ENCODE measurements around the gene OBP2A.

OBP2A gene

GRCh38 chr9:135586601-135587109 lies 40.7 kb downstream of the OBP2A start:
- CTCF ChIA-PET: no interaction called here
- no peak for TF ChIP-seq ZNF384 (IDR thresholded peaks at IDR 0.05)
- TF ChIP-seq NFRKB (IDR thresholded peaks at IDR 0.05): no peak
- no peak for TF ChIP-seq FOXA1 (IDR thresholded peaks at IDR 0.05)

GRCh38 chr9:135587658-135588057 lies 41.7 kb downstream of the OBP2A start:
- DNase-seq (ENCODE audit: extremely low spot score): no peak
- POLR2A ChIA-PET: no interaction called here
- TF ChIP-seq TARDBP (IDR thresholded peaks at IDR 0.05) (no peak), ARNT (IDR thresholded peaks at IDR 0.05) (no peak), FOXK2 (IDR thresholded peaks at IDR 0.05) (no peak), LEF1 (IDR thresholded peaks at IDR 0.05; ENCODE audit: borderline replicate concordance) (no peak), SP1 (IDR thresholded peaks at IDR 0.05) (no peak), BHLHE40 (IDR thresholded peaks at IDR 0.05; ENCODE audit: borderline replicate concordance) (no peak), FOXA1 (IDR thresholded peaks at IDR 0.05) (no peak), CTBP1 (IDR thresholded peaks at IDR 0.05; ENCODE audit: borderline replicate concordance) (no peak), PKNOX1 (IDR thresholded peaks at IDR 0.05) (no peak), ELF4 (IDR thresholded peaks at IDR 0.05) (no peak), HDGF (IDR thresholded peaks at IDR 0.05; ENCODE audit: borderline replicate concordance) (no peak), ZNF384 (IDR thresholded peaks at IDR 0.05) (no peak), L3MBTL2 (conservative IDR thresholded peaks at IDR 0.05) (no peak), NFRKB (IDR thresholded peaks at IDR 0.05) (no peak), FOXM1 (IDR thresholded peaks at IDR 0.05; ENCODE audit: borderline replicate concordance) (no peak), SUZ12 (IDR thresholded peaks at IDR 0.05) (no peak)
- CTCF ChIA-PET: no interaction called here

More at GRCh38 chr9:135586601-135587109, 40.7 kb downstream of the OBP2A start:
- POLR2A ChIA-PET: no interaction called here
- DNase-seq (ENCODE audit: extremely low spot score): no peak

- POLR2A ChIA-PET: no interaction called here
- CTCF ChIA-PET: no interaction called here
- DNase-seq (ENCODE audit: extremely low spot score): no peak
- TF ChIP-seq NFRKB (IDR thresholded peaks at IDR 0.05) (no peak), ELF4 (IDR thresholded peaks at IDR 0.05) (no peak), SUZ12 (IDR thresholded peaks at IDR 0.05) (no peak), HDGF (IDR thresholded peaks at IDR 0.05; ENCODE audit: borderline replicate concordance) (no peak), PKNOX1 (IDR thresholded peaks at IDR 0.05) (no peak), TARDBP (IDR thresholded peaks at IDR 0.05) (no peak), BHLHE40 (IDR thresholded peaks at IDR 0.05; ENCODE audit: borderline replicate concordance) (no peak), ARNT (IDR thresholded peaks at IDR 0.05) (no peak), FOXK2 (IDR thresholded peaks at IDR 0.05) (no peak), CTBP1 (IDR thresholded peaks at IDR 0.05; ENCODE audit: borderline replicate concordance) (no peak)
Observed at GRCh38 chr9:135588371-135588770, 42.4 kb downstream of the OBP2A start.

GRCh38 chr9:135588886-135589595 lies 43.1 kb downstream of the OBP2A start:
- no peak for TF ChIP-seq FOXK2 (IDR thresholded peaks at IDR 0.05)
- no peak for TF ChIP-seq ZNF384 (IDR thresholded peaks at IDR 0.05)
- TF ChIP-seq SP1 (IDR thresholded peaks at IDR 0.05): no peak
- no peak for TF ChIP-seq HDGF (IDR thresholded peaks at IDR 0.05; ENCODE audit: borderline replicate concordance)
- no peak for TF ChIP-seq ARNT (IDR thresholded peaks at IDR 0.05)
- CTCF ChIA-PET: no interaction called here
- POLR2A ChIA-PET: no interaction called here
- DNase-seq (ENCODE audit: extremely low spot score): no peak

- no peak for DNase-seq (ENCODE audit: extremely low spot score)
- TF ChIP-seq PKNOX1 (IDR thresholded peaks at IDR 0.05) (no peak), BHLHE40 (IDR thresholded peaks at IDR 0.05; ENCODE audit: borderline replicate concordance) (no peak), CTBP1 (IDR thresholded peaks at IDR 0.05; ENCODE audit: borderline replicate concordance) (no peak), ZNF384 (IDR thresholded peaks at IDR 0.05) (no peak), FOXK2 (IDR thresholded peaks at IDR 0.05) (no peak), ELF4 (IDR thresholded peaks at IDR 0.05) (no peak), LEF1 (IDR thresholded peaks at IDR 0.05; ENCODE audit: borderline replicate concordance) (no peak), FOXA1 (IDR thresholded peaks at IDR 0.05) (no peak), ARNT (IDR thresholded peaks at IDR 0.05) (no peak), NFRKB (IDR thresholded peaks at IDR 0.05) (no peak), HDGF (IDR thresholded peaks at IDR 0.05; ENCODE audit: borderline replicate concordance) (no peak), SP1 (IDR thresholded peaks at IDR 0.05) (no peak), SUZ12 (IDR thresholded peaks at IDR 0.05) (no peak), L3MBTL2 (conservative IDR thresholded peaks at IDR 0.05) (no peak)
- POLR2A ChIA-PET: no interaction called here
- CTCF ChIA-PET: no interaction called here
Observed at GRCh38 chr9:135589596-135590485, 43.9 kb downstream of the OBP2A start.

GRCh38 chr9:135590486-135591079 lies 44.7 kb downstream of the OBP2A start:
- POLR2A ChIA-PET: no interaction called here
- CTCF ChIA-PET: no interaction called here
- TF ChIP-seq PKNOX1 (IDR thresholded peaks at IDR 0.05) (no peak), ARNT (IDR thresholded peaks at IDR 0.05) (no peak), ZNF384 (IDR thresholded peaks at IDR 0.05) (no peak), HDGF (IDR thresholded peaks at IDR 0.05; ENCODE audit: borderline replicate concordance) (no peak), FOXM1 (IDR thresholded peaks at IDR 0.05; ENCODE audit: borderline replicate concordance) (no peak)

More at GRCh38 chr9:135590486-135591079, 44.7 kb downstream of the OBP2A start:
- DNase-seq (ENCODE audit: extremely low spot score): no peak

All from HEK293T (cell line).